Chondrocyte (in vitro differentiated cells): ENCODE measurements around the gene PBX1. TPM values are rescaled to one million over a fixed set of nuclear protein-coding genes. Genes with fewer than 3 reads are reported as not detected.

Experiments used
- DNase-seq: peaks from one replicate; pipeline ENCODE4 v3.0.0; 2021; ENCODE audit warnings: mixed read lengths, low spot score
- H3K27ac Mint-ChIP-seq: one replicate; pipeline ENCODE4 v1.8.0; 2021; ENCODE audit warnings: mild to moderate bottlenecking, moderate library complexity, mixed read lengths; ENCODE audit not compliant: unreplicated experiment
- H3K27me3 Mint-ChIP-seq: 2 replicates; pipeline ENCODE4 v1.8.0; 2021; ENCODE audit warnings: low read depth, mixed read lengths
- H3K36me3 Mint-ChIP-seq: 2 replicates; pipeline ENCODE4 v1.8.0; 2021; ENCODE audit warnings: low read depth, mixed read lengths
- H3K4me1 Mint-ChIP-seq: 2 replicates; pipeline ENCODE4 v1.8.0; 2021; ENCODE audit warnings: low read depth, mild to moderate bottlenecking, mixed read lengths
- H3K4me3 Mint-ChIP-seq: one replicate; pipeline ENCODE4 v1.8.0; 2021; ENCODE audit warnings: mild to moderate bottlenecking, moderate library complexity, mixed read lengths; ENCODE audit not compliant: unreplicated experiment
- H3K9me3 Mint-ChIP-seq: 2 replicates; pipeline ENCODE4 v1.8.0; 2021; ENCODE audit warnings: low read depth, mixed read lengths
- CTCF ChIP-seq: fragments of 200-600 bp; sonication (generic); IDR thresholded peaks from 2 replicates; pipeline ENCODE4 v1.5.0; 2021; ENCODE audit warnings: antibody characterized with exemption, mild to moderate bottlenecking, moderate library complexity
- total RNA-seq: library from RNA; stranded (reverse); gene quantifications from 3 replicates; pipeline ENCODE4 v1.2.1, GENCODE V29; 2021

The PBX1 gene
- total RNA-seq, 1 donor from 2014 or later = 23.0 TPM

GRCh38 chr1:164619006-164619784, 60.2 kb downstream of the PBX1 start:
- peaks cover 13% of the 10 kb centered on the region for H3K4me1 Mint-ChIP-seq
- H3K4me3 Mint-ChIP-seq = no peak overlapping the region
- no peaks in the 10 kb centered on the region for H3K27me3 Mint-ChIP-seq
- no peak for DNase-seq
- no peak overlapping the region for H3K27ac Mint-ChIP-seq
- no peak for TF ChIP-seq CTCF
- H3K9me3 Mint-ChIP-seq = no peaks in the 10 kb centered on the region
- H3K36me3 Mint-ChIP-seq = peaks cover 1% of the 10 kb centered on the region

GRCh38 chr1:164622068-164622845, 63.3 kb downstream of the PBX1 start:
- no peak for TF ChIP-seq CTCF
- Mint-ChIP-seq H3K27me3 (no peaks in the 10 kb centered on the region), H3K9me3 (no peaks in the 10 kb centered on the region), H3K36me3 (peaks cover 1% of the 10 kb centered on the region), H3K4me3 (no peak overlapping the region), H3K4me1 (peaks cover 16% of the 10 kb centered on the region), H3K27ac (no peak overlapping the region)
- no peak for DNase-seq

- DNase-seq = no peak
- no peaks in the 10 kb centered on the region for H3K27me3 Mint-ChIP-seq
- H3K9me3 Mint-ChIP-seq = no peaks in the 10 kb centered on the region
- peaks cover 1% of the 10 kb centered on the region for H3K36me3 Mint-ChIP-seq
- peaks cover 16% of the 10 kb centered on the region for H3K4me1 Mint-ChIP-seq
- H3K27ac Mint-ChIP-seq = no peak overlapping the region
- H3K4me3 Mint-ChIP-seq = no peak overlapping the region
- no peak for TF ChIP-seq CTCF
Observed at GRCh38 chr1:164623805-164624204, 64.8 kb downstream of the PBX1 start.

- peaks cover 16% of the 10 kb centered on the region for H3K4me1 Mint-ChIP-seq
- H3K9me3 Mint-ChIP-seq = no peaks in the 10 kb centered on the region
- TF ChIP-seq CTCF = no peak
- no peak for DNase-seq
- H3K27me3 Mint-ChIP-seq = no peaks in the 10 kb centered on the region
- no peak overlapping the region for H3K27ac Mint-ChIP-seq
- peaks cover 1% of the 10 kb centered on the region for H3K36me3 Mint-ChIP-seq
- H3K4me3 Mint-ChIP-seq = no peak overlapping the region
Observed at GRCh38 chr1:164624400-164624799, 65.4 kb downstream of the PBX1 start.

- no peaks in the 10 kb centered on the region for H3K27me3 Mint-ChIP-seq
- peaks cover 16% of the 10 kb centered on the region for H3K4me1 Mint-ChIP-seq
- H3K27ac Mint-ChIP-seq = no peak overlapping the region
- H3K9me3 Mint-ChIP-seq = no peaks in the 10 kb centered on the region
- no peak for DNase-seq
- H3K36me3 Mint-ChIP-seq = peaks cover 1% of the 10 kb centered on the region
- TF ChIP-seq CTCF = peak; percentile 64
- no peak overlapping the region for H3K4me3 Mint-ChIP-seq
Observed at GRCh38 chr1:164625004-164625617, 66.1 kb downstream of the PBX1 start.
